GM21360 (cell line): ENCODE data around the gene NES.

Experiments used
- ATAC-seq: cut with Tn5 transposase; IDR thresholded peaks from one replicate; pipeline ENCODE4 v1.9.1; 2021; ENCODE audit warnings: mild to moderate bottlenecking, moderate library complexity; ENCODE audit not compliant: unreplicated experiment

NES gene

DNA sequence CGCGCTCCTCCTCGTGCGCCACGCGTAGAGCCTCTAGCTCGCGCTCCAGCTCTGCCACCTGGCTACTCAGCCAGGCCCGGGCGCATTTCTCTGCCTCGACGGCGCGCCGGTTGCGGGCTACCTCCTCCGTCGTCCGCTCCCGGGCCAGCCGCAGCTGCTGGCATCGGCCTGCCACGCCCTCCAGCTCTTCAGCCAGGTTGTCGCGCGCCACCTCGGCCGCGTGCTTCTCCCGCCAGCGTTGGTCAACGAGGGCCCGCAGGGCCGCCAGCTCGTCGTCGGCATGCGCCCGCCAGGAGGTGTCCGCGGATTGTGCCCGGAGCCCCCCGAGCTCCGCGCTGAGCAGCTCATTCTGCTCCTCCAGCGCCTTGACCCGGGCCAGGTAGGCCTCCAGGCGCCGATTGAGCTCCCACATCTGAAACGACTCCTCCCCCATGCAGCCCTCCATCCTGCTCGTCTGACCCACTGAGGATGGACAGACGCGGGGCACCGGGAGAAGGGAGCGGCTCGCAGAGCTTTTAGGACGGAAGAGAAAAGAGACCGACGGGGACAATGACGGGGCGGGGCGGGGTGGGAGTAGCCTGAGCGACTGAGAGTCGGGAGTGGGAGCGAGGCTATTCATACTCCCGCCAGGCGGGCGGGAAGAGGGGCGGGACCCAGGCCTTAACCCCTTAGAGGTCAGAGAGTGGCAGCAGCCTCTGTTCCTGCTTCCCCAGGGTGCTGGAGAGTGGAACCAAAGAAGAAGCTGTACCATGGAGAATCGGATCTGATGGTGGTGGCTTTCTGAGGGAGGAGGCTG is at the start of gene NES:
NES (minus strand) TSS at position 588 of the 796 bp plus-strand sequence; CDS start at position 445, 143 bp downstream.
- no peak for ATAC-seq

- no peak for ATAC-seq
Observed at GRCh38 chr1:156726549-156727226, 49.5 kb upstream of the NES start.

DNA sequence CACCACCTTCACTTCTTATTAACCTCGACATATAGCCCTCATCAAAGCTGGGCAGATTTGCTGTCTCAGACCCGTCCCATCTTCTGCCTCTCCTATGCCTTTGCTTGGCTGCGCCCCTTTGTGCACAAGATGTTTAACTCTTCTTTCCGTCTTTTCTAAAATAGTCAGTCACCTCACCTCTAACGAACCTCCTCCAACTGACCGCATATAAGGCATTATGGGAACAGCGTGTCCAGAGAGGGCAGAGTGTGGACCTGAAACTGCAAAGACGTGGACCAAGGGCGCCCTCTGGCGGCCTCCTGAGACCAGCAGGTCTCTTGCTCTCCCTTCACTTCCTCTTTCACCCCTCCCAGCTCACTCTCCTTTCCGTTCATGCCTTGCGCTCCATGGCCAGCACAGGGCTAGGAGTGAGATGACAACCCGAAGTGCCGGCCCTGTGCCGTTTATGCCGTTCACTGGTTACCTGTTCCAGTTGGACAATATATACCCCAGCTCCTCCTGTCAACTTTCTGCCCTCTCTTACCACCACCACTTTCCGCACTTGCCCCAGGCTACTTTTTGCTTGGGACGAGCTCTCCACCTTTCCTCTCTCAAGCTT is 48.6 kb upstream of the NES start:
- ATAC-seq: peak; percentile 34

DNA sequence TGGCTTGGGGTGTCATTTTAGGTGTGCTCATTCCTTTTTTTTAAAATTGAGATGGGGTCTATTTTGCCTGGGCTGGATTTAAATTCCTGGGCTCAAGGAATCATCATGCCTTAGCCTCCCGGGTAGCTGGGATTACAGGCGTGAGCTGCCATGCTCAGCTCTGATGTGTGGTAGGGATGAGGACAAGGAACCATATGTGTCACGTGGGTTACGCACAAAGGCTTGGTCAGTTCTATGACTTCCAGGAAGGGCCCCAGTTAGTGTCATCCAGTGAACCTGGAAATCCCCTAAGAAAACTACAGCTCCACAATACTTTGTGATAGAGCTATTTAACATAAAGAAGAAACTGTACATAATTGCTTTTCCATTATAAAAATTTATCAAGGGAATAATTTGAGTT is 44.3 kb upstream of the NES start:
- ATAC-seq: no peak

GRCh38 chr1:156721131-156721530 is 43.9 kb upstream of the NES start:
- no peak for ATAC-seq

- ATAC-seq: no peak
Observed at GRCh38 chr1:156717351-156717750, 40.1 kb upstream of the NES start.

- ATAC-seq: no peak
Observed at GRCh38 chr1:156714830-156715229, 37.6 kb upstream of the NES start.

GRCh38 chr1:156712626-156713025 is 35.4 kb upstream of the NES start:
- ATAC-seq: no peak

GRCh38 chr1:156711011-156711817 is 34.0 kb upstream of the NES start:
- ATAC-seq: no peak

DNA sequence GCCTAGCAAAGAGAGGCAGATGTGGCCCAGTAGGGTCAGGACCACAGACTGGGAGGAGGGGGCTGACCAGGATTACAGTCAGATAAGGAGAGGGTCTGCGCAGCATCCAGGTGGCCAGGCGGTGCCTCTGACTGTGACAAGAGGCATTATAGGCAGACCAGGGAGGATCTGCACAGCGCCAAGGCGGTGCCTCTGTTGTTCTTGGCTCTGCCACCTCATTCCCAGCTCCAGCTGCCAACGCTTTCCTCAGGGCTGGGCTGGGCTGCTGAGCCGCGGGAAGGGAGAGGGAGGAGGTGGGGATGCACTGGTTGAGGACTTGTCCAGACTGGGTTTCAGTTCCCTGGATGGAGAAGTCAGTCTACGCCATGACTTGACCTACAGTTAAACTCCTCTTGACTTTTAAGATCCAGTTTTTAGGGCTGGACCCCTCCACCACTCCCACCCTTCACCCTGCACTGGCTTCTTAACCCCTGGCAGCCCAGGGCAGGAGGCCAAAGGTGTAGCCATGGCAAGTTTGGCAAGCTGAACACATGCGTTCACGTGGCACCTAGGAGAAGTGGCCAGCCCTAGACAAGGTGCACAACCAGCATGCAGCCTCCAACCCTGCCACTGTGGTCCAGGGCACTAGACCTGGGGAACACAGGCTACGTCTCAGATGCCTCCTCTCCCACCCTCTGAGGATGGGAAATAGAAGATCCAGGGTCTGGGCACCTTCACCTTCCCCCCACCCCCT is 32.7 kb upstream of the NES start:
- ATAC-seq: no peak

- ATAC-seq: no peak
Observed at GRCh38 chr1:156709031-156709430, 31.8 kb upstream of the NES start.

DNA sequence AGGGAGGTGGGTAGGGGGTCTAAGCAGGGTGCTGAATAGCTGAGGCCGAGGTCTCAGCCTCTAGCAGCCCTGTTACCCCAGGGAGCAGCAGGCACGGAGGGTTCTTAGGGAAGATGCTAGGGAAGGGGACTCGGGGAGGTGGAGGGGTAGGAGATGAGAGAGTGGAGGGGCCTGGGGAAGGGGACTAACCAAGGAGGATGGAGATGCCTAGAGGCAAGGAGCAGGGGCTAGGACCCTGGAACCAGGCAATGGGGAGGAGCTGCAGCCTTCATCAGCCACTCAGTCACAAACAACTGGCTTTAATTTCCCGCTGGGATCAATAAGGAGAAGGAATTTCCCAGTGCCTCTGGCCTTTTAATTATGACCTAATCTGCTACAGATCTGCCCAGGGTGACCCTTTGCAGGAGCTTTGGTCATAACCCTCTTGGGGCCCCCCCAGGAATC is 31.0 kb upstream of the NES start:
- ATAC-seq: no peak

GRCh38 chr1:156707417-156708217 is 30.4 kb upstream of the NES start:
- ATAC-seq: no peak

GRCh38 chr1:156706657-156707416 is 29.6 kb upstream of the NES start:
- no peak for ATAC-seq

DNA sequence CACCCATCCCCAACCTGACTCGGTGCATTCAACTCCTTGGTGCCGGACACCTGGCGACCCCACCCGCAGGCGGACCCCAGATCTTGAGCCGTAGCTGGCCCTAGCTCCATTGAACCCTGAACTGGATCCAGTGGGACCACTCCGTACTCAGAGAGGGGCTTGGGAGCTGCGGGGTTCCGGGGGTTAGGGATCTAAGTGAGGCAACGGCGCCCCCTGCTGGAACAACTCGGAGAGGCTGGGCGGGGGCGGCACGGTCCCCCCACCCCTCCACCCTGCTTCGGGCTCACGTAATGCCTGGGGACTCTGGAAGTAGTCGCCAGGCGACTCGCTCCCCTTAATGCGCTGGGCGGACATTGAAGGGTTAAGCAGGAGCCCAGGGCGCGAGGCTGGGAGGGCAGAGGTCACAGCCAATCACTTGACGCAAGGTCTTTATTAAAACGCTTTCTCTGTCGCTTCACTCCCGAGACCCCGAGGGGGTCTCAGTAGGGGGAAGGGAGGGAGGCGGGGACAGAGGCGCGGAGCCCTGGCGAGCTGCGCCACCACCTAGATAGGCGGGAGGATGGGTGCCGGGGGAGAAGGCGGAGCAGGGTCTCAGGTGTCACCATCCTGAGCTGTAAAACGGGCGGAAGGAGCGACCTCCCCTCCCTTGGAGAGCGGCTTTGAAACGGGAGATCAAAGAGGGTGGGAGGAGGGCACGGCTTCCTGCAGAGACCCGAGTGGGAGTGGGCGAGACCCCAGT is 28.9 kb upstream of the NES start:
- ATAC-seq: no peak

DNA sequence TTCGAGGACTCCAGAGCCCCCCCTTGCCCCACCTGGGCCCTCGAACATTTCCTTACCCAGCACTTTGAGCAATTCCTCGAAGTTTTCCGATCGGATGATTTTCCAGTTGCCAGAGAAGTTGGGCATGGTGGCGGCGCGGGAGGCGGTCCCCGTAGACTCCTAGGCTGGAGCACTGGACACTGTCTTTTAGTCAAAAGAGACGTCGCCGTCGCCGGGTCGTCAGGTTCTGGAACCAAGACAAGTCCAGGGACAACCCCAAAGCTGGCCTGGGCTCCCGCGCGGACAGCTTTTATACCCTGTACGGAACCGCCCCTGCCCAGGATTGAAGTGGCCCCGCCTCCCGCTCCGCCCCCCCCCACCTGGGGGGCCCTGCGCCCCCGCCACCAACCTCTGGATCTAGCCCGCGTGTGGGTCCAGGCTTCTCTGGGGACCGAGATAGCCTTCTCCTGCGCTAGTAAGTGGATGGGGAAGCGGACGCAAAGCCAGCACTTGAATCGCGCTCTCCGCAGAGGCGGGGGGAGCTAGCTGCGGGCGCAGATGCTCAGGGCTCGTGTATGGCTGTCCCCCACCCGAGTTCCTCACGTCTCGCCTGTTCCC is 28.2 kb upstream of the NES start, which contains the start of gene CRABP2:
CRABP2 (minus strand) TSS at position 263 of the 597 bp plus-strand sequence; CDS start at position 126, 137 bp downstream.
- ATAC-seq: no peak

DNA sequence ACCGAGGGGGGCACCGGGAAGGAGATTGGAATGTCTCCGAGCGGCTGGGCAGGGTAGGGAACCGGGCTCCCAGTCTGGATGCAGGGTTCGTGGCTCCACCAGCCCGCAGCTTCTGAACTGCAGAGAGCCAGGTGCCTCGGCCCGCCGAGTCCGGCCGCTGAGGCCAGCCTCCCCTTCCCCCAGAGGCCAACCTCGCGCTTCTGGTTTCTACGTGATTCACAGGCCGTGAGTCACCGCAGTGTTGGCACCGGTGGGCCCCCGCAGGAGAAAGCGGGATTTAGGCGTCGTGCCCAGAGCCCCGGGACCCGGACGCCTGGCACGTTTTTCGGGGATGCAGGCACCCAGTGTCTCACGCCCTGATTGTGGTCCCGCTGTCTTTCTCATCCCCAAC is 27.7 kb upstream of the NES start:
- ATAC-seq: no peak
